GM18907 (cell line): ENCODE results near the gene DNAH9.
"Not testable (repeated sequence)": the region's sequence is repeated elsewhere in the genome, so short reads cannot be mapped to it uniquely, and the experiment has no call there.

ENCODE experiments used
- ATAC-seq: cut with Tn5 transposase; IDR thresholded peaks from one replicate; pipeline ENCODE4 v1.9.1; 2021; ENCODE audit warnings: mild to moderate bottlenecking, moderate library complexity; ENCODE audit not compliant: unreplicated experiment

DNAH9 gene

GRCh38 chr17:11898526-11899235 is 300.4 kb downstream of the DNAH9 start:
- ATAC-seq = no peak

GRCh38 chr17:11899537-11899942 is 301.3 kb downstream of the DNAH9 start:
- ATAC-seq = no peak

- no peak for ATAC-seq
These were observed 301.8 kb downstream of the DNAH9 start for GRCh38 chr17:11900041-11900476.

- no peak for ATAC-seq
These were observed 302.4 kb downstream of the DNAH9 start for GRCh38 chr17:11900655-11901054.

- no peak for ATAC-seq
These were observed 303.7 kb downstream of the DNAH9 start for GRCh38 chr17:11901931-11902330.

- ATAC-seq = no peak
These were observed 310.5 kb downstream of the DNAH9 start for GRCh38 chr17:11908711-11909146.

GRCh38 chr17:11909348-11909747 is 311.1 kb downstream of the DNAH9 start:
- ATAC-seq = no peak

GRCh38 chr17:11916091-11916490 is 317.8 kb downstream of the DNAH9 start:
- no peak for ATAC-seq

GRCh38 chr17:11917415-11917814 is 319.1 kb downstream of the DNAH9 start:
- ATAC-seq = no peak

GRCh38 chr17:11921296-11921695 is 323.0 kb downstream of the DNAH9 start:
- no peak for ATAC-seq

- no peak for ATAC-seq
These were observed 324.4 kb downstream of the DNAH9 start for GRCh38 chr17:11922638-11923037.

- ATAC-seq = no peak
These were observed 325.8 kb downstream of the DNAH9 start for GRCh38 chr17:11924076-11924475.

GRCh38 chr17:11925262-11926021 is 327.2 kb downstream of the DNAH9 start:
- no peak for ATAC-seq

GRCh38 chr17:11928436-11928835 is 330.2 kb downstream of the DNAH9 start:
- ATAC-seq = no peak

- no peak for ATAC-seq
These were observed 334.1 kb downstream of the DNAH9 start for GRCh38 chr17:11932337-11932898.

- no peak for ATAC-seq
These were observed 337.6 kb downstream of the DNAH9 start for GRCh38 chr17:11935734-11936406.

GRCh38 chr17:11940904-11941303 is 342.6 kb downstream of the DNAH9 start:
- ATAC-seq = no peak

GRCh38 chr17:11943086-11943485 is 344.8 kb downstream of the DNAH9 start:
- not testable (repeated sequence) for ATAC-seq

- no peak for ATAC-seq
These were observed 345.6 kb downstream of the DNAH9 start for GRCh38 chr17:11943759-11944347.

GRCh38 chr17:11944587-11944986 is 346.3 kb downstream of the DNAH9 start:
- no peak for ATAC-seq

GRCh38 chr17:11948789-11949188 is 350.5 kb downstream of the DNAH9 start:
- ATAC-seq = no peak
